CD4-positive, CD25-positive, alpha-beta regulatory T cell (primary cell): Measurements from ENCODE around the gene CHMP3. TPM values are rescaled to one million over a fixed set of nuclear protein-coding genes. Genes with fewer than 3 reads are reported as not detected.
A peak's percentile ranks its signal among the peaks of the same experiment; 100 is the strongest.

Experiments used
- ATAC-seq, 2 donors: fragments of 150-1000 bp; cut with Tn5 transposase; one replicate each; pipeline ENCODE4 v1.10.0; 2021; ENCODE audit warnings: low read depth in 2 of 2, moderate number of reproducible peaks in 2 of 2, moderate library complexity in 1 of 2
- DNase-seq, 3 donors: peaks; one replicate each; pipeline versions ENCODE4 v3.0.0 to v3.0.0-alpha.2; 2012 to 2022; ENCODE audit warnings: mixed read lengths in 1 of 3
- H3K27ac ChIP-seq: one replicate; pipeline ENCODE4 v1.7.0; 2013; ENCODE audit warnings: mild to moderate bottlenecking, low read length; ENCODE audit not compliant: insufficient read depth, poor library complexity, severe bottlenecking
- H3K27me3 ChIP-seq: one replicate; pipeline ENCODE4 v1.7.0; 2013; ENCODE audit warnings: low read length; ENCODE audit not compliant: control insufficient read depth, insufficient read depth
- H3K36me3 ChIP-seq: one replicate; pipeline ENCODE4 v1.7.0; 2013; ENCODE audit warnings: mild to moderate bottlenecking, low read length, moderate library complexity; ENCODE audit not compliant: control insufficient read depth, insufficient read depth
- H3K4me1 ChIP-seq: 2 replicates; pipeline ENCODE4 v1.7.0; 2013; ENCODE audit warnings: mild to moderate bottlenecking, low read length; ENCODE audit not compliant: insufficient read depth, control insufficient read depth, poor library complexity, severe bottlenecking
- H3K4me3 ChIP-seq: one replicate; pipeline ENCODE4 v1.7.0; 2013; ENCODE audit warnings: low read depth, mild to moderate bottlenecking, low read length, moderate library complexity
- H3K9me3 ChIP-seq, 2 experiments: 1 replicate in 1 of 2; 2 replicates in 1 of 2; pipeline ENCODE4 v1.7.0; 2013; ENCODE audit warnings: low read length in 2 of 2, mild to moderate bottlenecking in 1 of 2, moderate library complexity in 1 of 2; ENCODE audit not compliant: control insufficient read depth in 2 of 2
- H3K27ac Mint-ChIP-seq, 3 donors: one replicate each; pipeline ENCODE4 v1.8.0; 2020 to 2022; ENCODE audit warnings: mild to moderate bottlenecking in 3 of 3, mixed read lengths in 3 of 3, moderate library complexity in 2 of 3
- H3K27me3 Mint-ChIP-seq: one replicate; pipeline ENCODE4 v1.8.0; 2022; ENCODE audit warnings: mild to moderate bottlenecking, mixed read lengths
- H3K36me3 Mint-ChIP-seq: one replicate; pipeline ENCODE4 v1.8.0; 2020; ENCODE audit warnings: mixed read lengths
- H3K4me1 Mint-ChIP-seq, 4 donors: one replicate each; pipeline ENCODE4 v1.8.0; 2020 to 2022; ENCODE audit warnings: mixed read lengths in 4 of 4, mild to moderate bottlenecking in 1 of 4
- H3K4me3 Mint-ChIP-seq, 4 donors: one replicate each; pipeline ENCODE4 v1.8.0; 2020 to 2022; ENCODE audit warnings: mild to moderate bottlenecking in 4 of 4, mixed read lengths in 4 of 4, moderate library complexity in 3 of 4
- H3K9me3 Mint-ChIP-seq, 7 donors: one replicate each; pipeline ENCODE4 v1.8.0; 2020 to 2022; ENCODE audit warnings: mixed read lengths in 7 of 7, mild to moderate bottlenecking in 3 of 7, moderate library complexity in 2 of 7
- polyA plus RNA-seq, 4 donors: library from polyadenylated mRNA; unstranded; fragments of 300-500 nt; fragmentation: Illumina TruSeq; gene quantifications; one replicate each; pipeline ENCODE4 v1.2.3, GENCODE V29; 2021
- total RNA-seq: library from RNA; stranded (reverse); gene quantifications from one replicate; pipeline ENCODE4 v1.2.3, GENCODE V29; 2022

Gene CHMP3
- total and polyA plus RNA-seq, 5 donors from 2014 or later: 67.5 to 85.2 (median 79.8) TPM

GRCh38 chr2:86464652-86465051 is 98.6 kb downstream of the CHMP3 start:
- Mint-ChIP-seq H3K4me3 (peak overlapping the region in 3 of 4 donors; percentile 7 to 61 (median 30)), H3K27ac (peak overlapping the region; percentile 74 to 97 (median 84)), H3K36me3 (peaks cover 66% of the 10 kb centered on the region), H3K9me3 (no peaks in the 10 kb centered on the region), H3K4me1 (peaks cover 35 to 68% (median 54%) of the 10 kb centered on the region in 4 donors), H3K27me3 (no peaks in the 10 kb centered on the region)
- ATAC-seq (no peak), DNase-seq (peak in 1 of 3 donors; percentile 47)
- Histone ChIP-seq H3K27me3 (no peaks in the 10 kb centered on the region), H3K4me1 (peaks cover 22% of the 10 kb centered on the region), H3K4me3 (no peak overlapping the region), H3K27ac (peak overlapping the region; percentile 15), H3K36me3 (peaks cover 88% of the 10 kb centered on the region), H3K9me3 (no peaks in the 10 kb centered on the region)

GRCh38 chr2:86461042-86461743 is 102.0 kb downstream of the CHMP3 start:
- Histone ChIP-seq H3K27ac (no peak overlapping the region), H3K9me3 (no peaks in the 10 kb centered on the region), H3K4me3 (no peak overlapping the region), H3K4me1 (no peaks in the 10 kb centered on the region), H3K36me3 (peaks cover 96% of the 10 kb centered on the region), H3K27me3 (no peaks in the 10 kb centered on the region)
- Mint-ChIP-seq H3K4me1 (peaks cover 20 to 47% (median 39%) of the 10 kb centered on the region in 4 donors), H3K4me3 (no peak overlapping the region), H3K27me3 (no peaks in the 10 kb centered on the region), H3K9me3 (no peaks in the 10 kb centered on the region), H3K27ac (peak overlapping the region in 1 of 3 donors; percentile 43), H3K36me3 (peaks cover 79% of the 10 kb centered on the region)
- ATAC-seq (no peak), DNase-seq (no peak)

- H3K4me1 Mint-ChIP-seq: peaks cover 27 to 33% (median 29%) of the 10 kb centered on the region in 4 donors
- no peak for ATAC-seq
These were observed 108.1 kb downstream of the CHMP3 start for GRCh38 chr2:86455181-86455580.

GRCh38 chr2:86454238-86454637 is 109.0 kb downstream of the CHMP3 start:
- no peak for DNase-seq
- no peak for ATAC-seq
- H3K36me3 ChIP-seq: peaks cover 96% of the 10 kb centered on the region
- peaks cover 24 to 37% (median 35%) of the 10 kb centered on the region in 4 donors for H3K4me1 Mint-ChIP-seq
- H3K27me3 Mint-ChIP-seq: no peaks in the 10 kb centered on the region
- peaks cover 65% of the 10 kb centered on the region for H3K36me3 Mint-ChIP-seq
- H3K4me3 Mint-ChIP-seq: no peak overlapping the region
- no peaks in the 10 kb centered on the region for H3K9me3 ChIP-seq
- no peaks in the 10 kb centered on the region for H3K9me3 Mint-ChIP-seq
- no peak overlapping the region for H3K27ac ChIP-seq
- H3K27me3 ChIP-seq: no peaks in the 10 kb centered on the region
- peak overlapping the region in 1 of 3 donors; percentile 15 for H3K27ac Mint-ChIP-seq
- no peak overlapping the region for H3K4me3 ChIP-seq
- H3K4me1 ChIP-seq: no peaks in the 10 kb centered on the region

More at GRCh38 chr2:86455181-86455580, 108.1 kb downstream of the CHMP3 start:
- Histone ChIP-seq H3K4me3 (no peak overlapping the region), H3K27me3 (no peaks in the 10 kb centered on the region), H3K4me1 (no peaks in the 10 kb centered on the region), H3K36me3 (peaks cover 97% of the 10 kb centered on the region), H3K9me3 (no peaks in the 10 kb centered on the region), H3K27ac (no peak overlapping the region)
- Mint-ChIP-seq H3K4me3 (no peak overlapping the region), H3K27ac (no peak overlapping the region), H3K36me3 (peaks cover 67% of the 10 kb centered on the region), H3K9me3 (no peaks in the 10 kb centered on the region), H3K27me3 (no peaks in the 10 kb centered on the region)
- no peak for DNase-seq

- no peaks in the 10 kb centered on the region for H3K27me3 Mint-ChIP-seq
- Histone ChIP-seq H3K4me1 (peaks cover 4% of the 10 kb centered on the region), H3K36me3 (peaks cover 94% of the 10 kb centered on the region), H3K27me3 (no peaks in the 10 kb centered on the region), H3K9me3 (no peaks in the 10 kb centered on the region), H3K27ac (no peak overlapping the region), H3K4me3 (no peak overlapping the region)
- peak overlapping the region in 1 of 3 donors; percentile 15 for H3K27ac Mint-ChIP-seq
- H3K9me3 Mint-ChIP-seq: no peaks in the 10 kb centered on the region
- no peak overlapping the region for H3K4me3 Mint-ChIP-seq
- peaks cover 64% of the 10 kb centered on the region for H3K36me3 Mint-ChIP-seq
- peaks cover 28 to 38% (median 37%) of the 10 kb centered on the region in 4 donors for H3K4me1 Mint-ChIP-seq
- ATAC-seq (no peak), DNase-seq (no peak)
These were observed 109.4 kb downstream of the CHMP3 start for GRCh38 chr2:86453836-86454235.

Other genes starting within 250 kb of the CHMP3 start
- not detected for gene REEP1, start 225.8 kb downstream of the CHMP3 start, total RNA-seq
- gene REEP1, start 225.8 kb downstream of the CHMP3 start, polyA plus RNA-seq: not detected
- 138 TPM for gene KDM3A, start 122.1 kb downstream of the CHMP3 start, total RNA-seq
- gene KDM3A, start 122.1 kb downstream of the CHMP3 start, polyA plus RNA-seq: 10 to 100 TPM; 22.7 to 32.9 (median 28.5) TPM
- gene RNF103, start 60.4 kb upstream of the CHMP3 start, total RNA-seq: 79.3 TPM
- 1 to 10 TPM; 2.7 to 6.0 (median 3.9) TPM for gene RNF103, start 60.4 kb upstream of the CHMP3 start, polyA plus RNA-seq
- 27.6 TPM for gene RMND5A, start 156.8 kb upstream of the CHMP3 start, total RNA-seq
- gene RMND5A, start 156.8 kb upstream of the CHMP3 start, polyA plus RNA-seq: 10 to 100 TPM; 13.5 to 24.0 (median 15.3) TPM
- gene CD8A, start 227.5 kb upstream of the CHMP3 start, total RNA-seq: not detected
- gene CD8A, start 227.5 kb upstream of the CHMP3 start, polyA plus RNA-seq: 1 to 10 TPM in 1 of 4 donors, under 1 TPM in 3; 0.24 to 1.8 (median 0.57) TPM